Activated CD4-positive, alpha-beta T cell treated with anti-CD3 and anti-CD28 coated beads, Interleukin-2, amount 50 U/mL, for 16 hours (primary cell): ENCODE measurements around the gene A4GALT.

Experiments used
- DNase-seq: peaks from one replicate; pipeline ENCODE4 v3.0.0-alpha.2; 2020

The A4GALT gene

DNA sequence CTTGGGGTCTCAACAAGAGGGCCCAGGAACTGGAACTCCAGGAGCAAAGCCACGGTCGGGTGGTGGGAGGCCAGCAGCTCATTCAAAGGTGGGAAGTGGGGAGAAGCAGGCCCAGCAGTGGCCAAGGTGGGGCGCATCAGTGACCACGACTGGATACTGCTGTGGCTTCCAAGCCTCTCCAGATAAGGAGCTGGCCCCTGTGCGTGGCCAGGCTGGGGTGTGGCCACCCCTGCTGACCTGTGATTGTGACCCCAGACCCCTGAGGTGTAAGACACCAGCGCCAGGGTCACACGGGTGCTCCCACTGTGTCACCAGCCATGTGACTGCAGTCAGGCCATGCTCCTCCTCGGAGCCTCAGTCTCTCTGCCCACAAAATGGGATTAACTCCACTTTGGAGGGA lies 20.3 kb downstream of the A4GALT start:
- DNase-seq = no peak

DNA sequence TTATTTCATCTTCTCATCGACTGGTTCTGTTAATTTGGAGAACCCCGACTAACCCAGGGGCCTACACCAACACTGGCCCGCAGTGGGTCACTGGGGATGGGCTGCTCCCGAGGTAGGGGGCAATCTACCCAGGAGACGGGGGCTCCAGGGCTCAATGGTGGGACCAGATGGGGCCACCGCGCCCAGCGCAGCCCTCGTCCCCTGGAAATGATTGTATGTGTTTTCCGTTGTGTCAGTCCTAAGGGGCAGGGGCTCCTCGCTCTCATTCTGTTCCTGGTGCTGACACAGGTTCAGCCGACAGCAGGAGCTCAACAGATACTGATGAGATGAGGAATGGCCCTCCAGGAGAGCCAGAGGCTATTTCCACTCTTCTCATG lies 20.7 kb downstream of the A4GALT start:
- DNase-seq = no peak

DNA sequence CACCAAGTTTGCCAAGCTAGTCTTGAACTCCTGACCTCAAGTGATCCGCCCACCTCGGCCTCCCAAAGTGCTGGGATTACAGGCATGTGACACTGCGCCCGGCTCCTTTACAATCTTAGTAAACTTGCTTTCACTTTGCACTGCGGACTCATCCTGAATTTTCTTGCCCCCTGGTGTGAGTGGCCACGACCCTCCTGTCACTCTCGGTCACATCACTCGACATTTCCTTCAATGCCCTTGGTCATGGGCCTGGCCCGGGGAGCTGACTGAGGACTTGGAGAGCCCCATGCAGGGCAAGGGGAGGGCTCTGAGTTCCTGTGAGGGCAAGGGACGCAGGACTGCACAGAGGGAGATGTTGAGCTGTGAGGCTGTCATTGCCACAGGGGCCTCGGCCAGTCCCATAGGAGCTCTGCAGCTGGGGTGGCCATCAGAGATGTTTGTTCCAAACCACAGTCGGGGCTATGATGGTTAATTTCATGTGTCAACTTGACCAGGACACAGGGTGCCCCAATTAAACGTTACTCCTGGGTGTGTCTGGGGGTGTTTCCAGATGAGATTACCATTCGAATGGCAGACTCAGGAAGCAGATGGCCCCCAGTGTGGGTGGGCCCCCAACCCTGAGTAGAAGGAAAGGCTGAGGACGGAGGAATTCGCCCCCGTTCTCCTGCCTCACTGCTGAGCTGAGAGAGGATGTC lies 21.2 kb downstream of the A4GALT start:
- DNase-seq = no peak

DNA sequence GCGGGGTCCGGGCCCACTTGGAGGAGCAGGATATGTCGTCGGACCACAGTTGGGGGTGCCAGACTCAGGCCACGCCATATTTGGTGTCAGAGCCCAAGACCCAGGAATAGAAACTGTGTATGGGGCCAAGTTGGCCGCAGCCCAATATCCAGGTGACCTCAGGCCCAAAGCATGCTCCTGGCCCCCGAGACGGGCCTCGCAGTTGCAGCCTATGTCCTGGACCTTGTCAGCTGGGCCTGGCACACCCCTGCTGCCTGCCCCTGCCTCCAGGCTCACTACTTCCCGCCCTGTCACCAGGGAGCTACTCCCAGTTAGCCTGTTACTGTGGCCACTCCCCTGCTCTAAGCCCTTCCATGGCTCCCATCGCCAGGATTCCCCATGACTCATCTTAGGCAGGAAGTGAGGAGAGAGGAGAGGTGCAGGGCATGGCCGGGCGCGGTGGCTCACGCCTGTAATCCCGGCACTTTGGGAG lies 23.1 kb downstream of the A4GALT start:
- no peak for DNase-seq

DNA sequence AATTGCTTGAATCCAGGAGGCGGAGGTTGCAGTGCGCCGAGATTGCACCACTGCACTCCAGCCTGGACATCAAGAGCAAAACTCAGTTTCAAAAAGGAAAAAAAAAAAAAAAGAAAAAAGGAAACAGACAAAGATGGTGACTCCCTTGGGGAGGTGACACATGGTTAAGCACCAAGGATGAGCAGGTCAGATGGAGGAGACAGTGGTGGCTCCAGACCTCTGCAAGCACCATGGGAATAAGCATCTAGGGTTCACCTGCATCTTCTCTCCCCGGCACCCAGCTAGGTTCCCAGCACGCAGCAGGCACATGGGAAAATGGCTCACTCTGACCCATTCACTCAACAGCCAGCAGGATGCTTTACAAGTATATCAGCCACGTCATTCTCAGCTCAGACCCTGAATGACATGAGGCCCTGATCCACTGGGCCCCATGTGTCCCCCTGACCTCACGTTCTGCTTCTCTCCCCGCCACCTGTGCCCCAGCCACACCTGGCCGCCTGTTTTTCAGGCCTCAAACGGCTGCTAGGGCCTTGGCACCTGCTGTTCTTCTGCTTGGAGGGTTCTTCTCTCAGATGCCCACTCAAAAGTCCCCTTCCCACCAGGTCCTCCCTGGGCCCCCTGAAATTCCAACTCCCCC lies 24.2 kb downstream of the A4GALT start:
- no peak for DNase-seq

DNA sequence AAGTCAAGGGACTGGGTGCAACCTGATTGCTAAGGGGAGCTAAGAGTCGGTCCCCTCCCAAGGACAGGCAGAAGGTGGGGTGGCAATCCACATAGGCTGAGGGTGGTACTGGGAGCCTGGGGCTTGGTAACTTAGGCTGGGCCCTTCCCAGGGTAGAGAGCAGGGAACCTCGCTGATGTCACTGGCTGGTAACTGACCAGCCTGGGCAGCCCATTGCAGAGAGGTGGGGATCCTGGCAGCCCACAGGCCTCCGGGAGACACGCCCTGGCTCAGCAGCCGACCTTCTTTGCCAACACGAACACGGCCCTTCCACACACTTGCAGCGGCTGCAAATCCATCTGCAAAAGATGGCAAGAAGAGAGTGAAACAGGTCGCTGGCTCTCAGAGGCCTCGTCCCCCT lies 25.4 kb downstream of the A4GALT start:
- no peak for DNase-seq

DNA sequence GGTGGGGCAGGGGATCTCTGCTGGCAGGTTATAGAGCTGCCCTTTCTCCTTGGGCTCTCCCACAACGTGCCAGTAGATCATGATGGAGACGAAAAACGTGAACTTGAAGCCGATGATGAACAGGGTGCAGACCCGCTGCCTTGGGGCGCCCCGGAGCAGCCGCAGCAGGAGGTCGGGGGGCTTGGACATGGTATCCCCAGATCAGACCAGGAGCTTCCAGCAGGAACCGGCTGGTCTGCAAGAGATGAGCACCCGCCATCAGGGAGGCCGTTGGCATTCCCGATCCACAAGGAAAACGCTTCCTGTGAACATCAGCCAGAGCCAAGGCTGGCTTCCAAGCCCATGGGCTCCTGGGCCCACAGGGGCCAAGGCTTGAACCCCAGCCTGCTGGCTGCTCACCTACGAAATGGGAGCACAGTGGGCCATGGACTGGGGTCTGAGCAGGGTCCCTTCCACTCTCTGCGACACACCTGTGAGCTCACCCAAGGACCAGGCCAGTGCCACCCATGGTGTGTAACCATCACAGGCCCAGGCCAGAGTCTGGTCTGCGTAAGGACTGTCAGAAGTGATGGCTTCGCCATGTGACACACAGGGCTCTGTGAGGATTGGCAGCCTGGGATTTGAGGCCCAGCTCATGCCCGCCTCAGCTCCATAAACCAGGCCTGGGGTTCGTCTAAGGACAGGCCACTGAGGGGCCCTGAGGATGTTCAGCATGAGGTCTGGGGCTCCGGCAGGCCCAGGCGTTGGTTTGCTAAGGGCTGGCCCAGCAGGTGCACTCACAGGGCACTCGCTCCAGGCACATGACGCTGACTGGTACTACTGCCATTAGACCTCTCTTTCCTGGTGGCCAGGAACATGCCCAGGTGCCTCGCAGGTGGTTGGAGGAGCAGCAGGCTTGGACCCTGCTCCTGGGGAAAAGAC lies 26.6 kb downstream of the A4GALT start:
- DNase-seq = no peak

DNA sequence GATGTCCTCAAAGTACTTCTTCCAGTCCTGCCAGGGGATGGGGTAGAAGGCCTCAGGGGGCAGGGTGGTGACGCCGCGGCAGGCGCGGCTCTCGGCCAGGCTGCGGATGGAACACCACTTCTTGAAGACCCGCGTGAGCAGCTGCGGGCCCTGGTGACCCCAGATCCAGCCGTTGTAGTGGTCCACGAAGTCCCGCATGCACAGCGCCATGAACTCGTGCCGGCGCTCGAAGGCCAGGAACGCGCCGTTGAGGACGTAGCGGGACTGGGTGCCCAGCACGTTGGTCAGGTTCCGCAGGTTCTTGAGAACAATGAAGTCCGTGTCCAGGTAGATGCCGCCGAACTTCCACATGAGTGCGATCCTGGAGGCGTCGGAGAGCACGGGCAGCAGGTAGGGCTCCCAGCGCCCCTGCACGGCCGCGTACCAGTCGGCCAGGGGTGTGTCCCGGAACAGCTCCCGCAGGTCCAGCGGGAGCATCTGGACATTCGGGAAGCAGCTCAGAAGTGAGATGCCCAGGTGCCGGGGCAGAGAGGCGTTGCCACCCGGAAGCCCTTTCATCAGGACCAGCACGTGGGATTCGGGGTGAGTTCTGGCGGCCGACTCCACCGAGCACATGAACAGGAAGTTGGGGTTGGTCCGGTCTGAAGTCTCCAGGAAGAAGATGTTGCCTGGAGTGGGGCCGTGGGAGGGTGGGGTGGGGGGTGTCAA lies 27.5 kb downstream of the A4GALT start:
- DNase-seq = no peak

DNA sequence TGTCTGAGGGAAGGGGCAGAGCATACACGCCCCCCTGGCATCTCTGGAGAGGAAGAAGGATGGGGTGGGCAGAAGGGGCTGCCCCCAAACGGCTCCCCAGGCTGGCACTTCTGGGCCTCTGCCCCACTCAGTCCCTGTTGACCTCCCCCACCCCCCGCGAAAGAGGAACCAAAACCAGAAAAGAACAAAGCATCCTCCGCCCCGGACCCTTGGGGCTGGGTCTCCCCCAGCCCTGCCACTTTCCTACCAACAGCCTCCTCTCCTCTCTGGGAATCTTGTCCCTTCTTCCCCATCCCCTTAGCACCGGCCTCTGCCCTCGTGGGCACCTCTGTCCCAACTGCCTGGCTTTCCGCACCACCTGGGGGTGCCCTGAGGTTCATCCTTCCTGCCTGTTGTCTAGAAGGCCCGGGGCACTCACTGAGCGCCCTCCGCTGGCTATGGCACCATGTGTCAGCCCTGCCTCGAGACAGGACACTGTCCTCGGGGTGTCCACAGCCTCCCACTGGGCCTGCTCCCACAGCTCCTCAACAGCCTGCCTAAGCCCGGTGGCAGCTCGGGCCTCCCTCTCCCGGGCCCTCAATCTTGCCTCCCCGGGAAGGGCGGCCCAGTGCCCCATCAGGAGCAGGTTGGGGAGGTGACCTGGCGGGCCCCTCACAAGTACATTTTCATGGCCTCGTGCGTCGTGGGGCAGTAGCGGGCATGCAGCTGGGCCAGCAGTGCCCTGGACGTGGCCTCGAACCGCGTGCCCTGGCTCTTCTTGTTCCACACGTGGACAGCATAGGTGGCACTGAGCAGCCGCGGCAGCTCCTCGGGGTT lies 28.2 kb downstream of the A4GALT start:
- DNase-seq = no peak

DNA sequence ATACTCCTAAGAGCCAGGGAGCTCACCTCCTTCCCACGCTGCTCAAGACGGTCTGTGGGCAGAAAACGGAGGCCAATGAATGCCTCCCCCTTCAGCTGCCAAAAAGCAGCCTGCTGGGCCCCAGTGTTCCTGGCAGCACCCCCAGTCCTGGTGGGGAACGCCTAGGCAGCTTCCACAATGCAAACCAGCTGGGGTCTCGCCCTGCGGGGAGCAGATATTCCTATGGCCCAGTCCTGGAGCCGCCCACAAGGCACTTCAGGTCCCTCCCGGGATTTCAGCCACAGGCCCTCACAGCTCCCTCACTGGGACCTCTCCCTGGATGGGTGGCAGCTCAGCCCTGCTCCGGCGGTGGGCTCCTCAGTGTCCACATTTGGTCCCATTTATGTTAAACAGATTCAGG lies 29.2 kb downstream of the A4GALT start:
- DNase-seq = no peak

DNA sequence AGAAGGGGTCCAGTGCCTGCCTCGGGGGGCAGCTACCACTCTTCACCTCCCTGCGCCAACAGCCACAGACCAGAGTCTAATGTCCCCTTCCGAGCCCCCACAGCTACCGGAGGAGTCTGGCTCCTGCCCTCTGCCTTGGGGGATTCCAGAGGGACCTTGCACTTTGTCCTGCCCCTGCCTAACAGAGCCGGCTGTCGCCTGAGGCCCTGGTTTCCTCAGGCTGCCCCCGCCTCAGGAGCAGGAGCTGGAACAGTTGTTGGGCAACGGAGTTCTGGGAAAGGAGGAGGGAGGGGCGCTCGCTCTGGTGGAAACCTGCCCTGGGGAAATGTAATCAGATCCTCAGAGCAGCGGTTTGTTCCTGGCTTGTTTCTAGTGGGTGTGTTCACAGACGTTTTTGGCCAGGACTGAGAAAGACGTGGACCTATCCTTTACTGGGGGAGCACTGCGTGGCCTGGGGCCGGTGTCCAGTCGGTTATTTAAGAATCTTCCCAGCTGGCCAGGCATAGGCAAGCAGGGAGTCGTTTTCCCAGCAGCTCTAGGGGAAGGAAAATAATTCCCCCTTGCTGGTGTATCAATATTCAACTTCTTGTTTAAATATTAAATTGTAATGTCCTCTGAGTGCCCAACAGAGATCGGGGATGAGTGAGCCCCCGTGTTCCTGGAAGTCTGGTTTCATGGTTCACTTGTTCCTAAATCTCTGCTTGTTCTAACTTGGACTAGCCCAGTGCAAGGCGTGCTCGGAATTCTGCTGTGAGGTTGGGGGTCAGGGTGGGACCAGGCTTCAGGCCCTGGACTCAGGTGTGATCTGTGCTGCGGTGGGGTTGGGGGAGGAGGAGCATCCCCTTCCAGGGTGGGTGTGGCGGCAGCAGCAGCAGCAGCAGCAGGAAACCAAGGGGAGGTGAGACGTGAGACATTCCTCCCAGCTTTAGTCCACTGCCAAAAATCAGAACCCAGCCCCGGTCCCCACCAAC lies 32.1 kb downstream of the A4GALT start:
- DNase-seq = no peak

DNA sequence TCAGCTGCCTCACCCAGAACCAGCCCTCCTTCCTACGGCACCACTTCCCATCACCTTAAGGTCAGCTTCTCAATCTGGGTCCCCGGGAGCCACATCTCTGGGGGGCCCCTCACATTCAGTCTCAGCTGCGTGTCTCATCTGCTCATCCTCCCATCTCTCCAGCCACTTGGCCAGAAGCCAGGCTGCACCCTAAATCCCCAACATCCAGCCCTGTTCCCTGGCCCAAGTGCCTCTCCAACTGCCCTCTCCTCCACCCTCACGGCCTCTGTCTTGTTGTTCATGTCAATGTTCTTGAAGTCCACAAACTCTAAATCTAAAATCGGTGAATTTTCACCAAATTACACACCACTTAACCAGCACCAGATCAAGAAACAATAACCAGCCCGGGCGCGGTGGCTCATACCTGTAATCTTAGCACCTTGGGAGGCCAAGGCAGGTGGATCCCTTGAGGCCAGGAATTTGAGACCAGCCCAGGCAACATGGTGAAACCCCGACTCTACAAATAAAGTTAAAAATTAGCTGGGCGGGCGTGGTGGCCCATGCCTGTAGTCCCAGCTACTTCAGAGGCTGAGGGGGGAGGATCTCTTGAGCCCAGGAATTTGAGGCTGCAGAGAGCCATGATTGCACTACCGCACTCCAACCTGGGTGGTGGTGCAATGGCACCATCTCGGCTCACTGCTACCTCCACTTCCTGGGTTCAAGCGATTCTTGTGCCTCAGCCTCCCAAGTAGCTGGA lies 33.7 kb downstream of the A4GALT start:
- DNase-seq = no peak

DNA sequence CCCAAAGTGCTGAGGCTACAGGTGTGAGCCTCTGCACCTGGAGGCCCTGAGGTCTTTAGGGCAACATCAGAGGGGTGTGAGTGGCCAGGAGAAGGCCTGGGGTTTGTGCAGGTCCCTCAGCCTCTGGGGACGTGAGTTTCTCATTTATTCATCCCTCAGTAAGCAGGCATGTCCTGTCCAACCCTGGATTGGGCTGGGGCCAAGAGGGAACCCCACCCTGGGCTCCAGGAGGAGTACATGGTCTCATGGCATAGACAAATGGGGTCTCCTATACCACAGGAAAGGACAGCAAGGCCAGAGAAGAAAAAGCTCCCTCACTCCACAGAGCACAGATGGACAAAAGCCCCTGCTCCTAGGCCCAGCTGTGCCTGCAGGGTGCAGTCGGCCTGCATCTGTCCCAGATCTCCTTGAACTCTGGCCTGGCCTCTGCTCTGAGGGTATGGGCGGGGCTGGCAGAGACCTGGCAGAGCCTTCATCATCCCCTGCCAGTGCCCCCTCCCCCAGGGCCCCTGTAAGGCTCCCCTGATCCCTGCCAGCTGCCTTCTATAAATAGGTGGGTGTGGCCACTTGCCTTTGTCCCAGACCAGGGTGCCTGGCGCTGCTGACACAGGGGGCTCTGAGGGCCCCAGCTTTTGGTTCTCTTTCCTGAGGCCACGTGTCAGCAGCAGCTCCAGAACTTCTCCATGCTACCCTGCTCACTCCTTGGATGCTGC lies 34.6 kb downstream of the A4GALT start:
- DNase-seq = no peak

DNA sequence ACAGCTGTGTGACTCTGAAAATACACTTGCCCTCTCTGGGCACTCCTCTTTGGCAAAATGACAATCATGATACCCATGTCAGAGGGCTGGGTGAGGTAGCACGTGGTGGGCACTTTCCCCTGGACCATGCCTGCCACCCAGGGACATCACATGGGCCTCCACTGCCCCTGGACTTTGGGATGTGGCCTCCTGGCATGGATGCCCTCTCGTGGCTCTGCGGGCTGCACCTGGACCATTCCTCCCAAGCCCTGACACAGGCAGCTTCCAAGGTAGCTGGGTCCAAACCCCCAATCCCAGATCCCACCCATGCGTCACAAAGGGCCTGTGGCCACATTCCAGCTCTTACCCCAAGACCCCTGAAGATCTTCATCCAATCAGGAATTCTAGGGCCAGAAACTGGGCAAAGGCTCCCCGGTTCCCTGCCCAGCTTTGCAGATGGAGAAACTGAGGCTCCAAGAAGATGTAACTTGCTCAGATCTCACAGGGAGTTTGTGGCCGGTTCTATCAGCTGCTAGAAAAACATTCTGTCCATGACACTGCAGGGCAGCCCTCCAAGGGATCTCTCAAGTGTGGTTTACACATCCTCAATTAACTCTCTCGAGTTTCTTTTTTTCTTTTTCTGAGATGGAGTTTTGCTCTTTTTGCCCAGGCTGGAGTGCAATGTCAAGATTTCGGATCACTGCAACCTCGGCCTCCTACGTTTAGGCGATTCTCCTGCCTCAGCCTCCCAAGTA lies 36.0 kb downstream of the A4GALT start:
- no peak for DNase-seq

DNA sequence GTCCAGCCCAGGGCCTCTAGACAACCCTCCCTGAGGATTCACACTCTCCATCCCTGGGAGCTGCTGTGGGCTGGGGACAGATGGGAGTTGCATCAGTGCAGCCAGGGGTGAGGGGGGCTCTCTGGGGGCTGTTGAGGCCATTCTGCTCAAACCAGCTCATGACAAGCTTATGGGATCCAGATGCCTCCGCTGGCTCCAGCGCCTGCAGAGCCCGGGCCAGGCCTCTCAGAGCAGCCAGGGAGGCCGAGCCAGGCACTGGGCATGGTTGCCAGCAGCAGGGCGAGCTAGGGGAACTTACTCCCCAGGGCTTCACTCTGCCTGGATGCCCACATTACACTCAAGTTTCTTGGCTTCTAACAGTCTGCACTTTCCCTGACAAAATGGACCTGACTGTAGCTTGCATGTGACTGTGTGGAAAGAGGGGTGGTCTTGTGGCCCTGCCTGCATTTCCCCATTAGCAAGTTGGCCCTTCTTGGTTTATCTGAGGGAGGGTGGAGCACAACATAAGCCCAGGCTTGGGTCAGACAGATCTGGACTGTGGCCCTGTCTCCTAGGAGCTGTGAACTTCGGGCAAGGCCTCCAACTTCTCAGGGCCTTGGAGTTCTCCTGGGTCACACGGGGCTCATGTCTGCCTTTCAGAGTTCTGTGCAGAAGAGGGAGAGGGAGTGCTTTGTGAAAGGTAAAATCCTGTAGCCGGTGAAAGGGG lies 36.9 kb downstream of the A4GALT start:
- no peak for DNase-seq

DNA sequence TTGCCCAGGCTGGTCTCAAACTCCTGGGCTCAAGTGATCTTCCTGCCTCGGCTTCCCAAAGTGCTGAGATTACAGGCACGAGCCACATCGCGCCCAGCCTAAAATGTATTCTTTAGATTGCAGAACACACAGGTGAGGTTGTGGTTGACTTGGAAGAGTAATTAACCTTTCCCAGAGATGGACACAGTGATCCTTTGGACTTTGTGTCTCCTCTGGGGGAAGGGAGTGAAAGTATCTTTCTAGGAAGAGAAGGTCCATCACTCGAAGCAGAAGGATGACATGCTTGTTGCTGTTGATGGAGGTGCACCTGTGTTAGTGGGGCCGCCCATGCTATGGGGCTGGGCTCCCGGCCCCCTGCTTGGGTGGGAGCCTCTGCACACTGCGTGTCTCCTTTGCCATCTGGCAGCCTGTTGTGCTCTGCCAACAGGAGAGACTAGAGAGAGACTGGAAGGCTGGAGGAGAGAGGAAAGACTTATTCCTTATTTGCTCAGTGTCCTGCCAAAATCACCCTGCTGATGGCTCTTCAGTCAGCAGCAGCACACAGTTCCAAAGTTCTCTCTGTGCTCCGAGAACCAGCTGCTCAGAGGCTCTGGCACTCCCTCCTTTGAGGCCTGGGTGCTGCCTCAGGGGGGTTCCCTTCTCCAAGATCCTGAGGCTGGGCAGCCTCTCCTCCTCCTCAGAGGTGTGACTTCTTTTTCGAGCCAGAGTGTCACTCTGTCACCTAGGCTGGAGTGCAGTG lies 38.4 kb downstream of the A4GALT start:
- no peak for DNase-seq

DNA sequence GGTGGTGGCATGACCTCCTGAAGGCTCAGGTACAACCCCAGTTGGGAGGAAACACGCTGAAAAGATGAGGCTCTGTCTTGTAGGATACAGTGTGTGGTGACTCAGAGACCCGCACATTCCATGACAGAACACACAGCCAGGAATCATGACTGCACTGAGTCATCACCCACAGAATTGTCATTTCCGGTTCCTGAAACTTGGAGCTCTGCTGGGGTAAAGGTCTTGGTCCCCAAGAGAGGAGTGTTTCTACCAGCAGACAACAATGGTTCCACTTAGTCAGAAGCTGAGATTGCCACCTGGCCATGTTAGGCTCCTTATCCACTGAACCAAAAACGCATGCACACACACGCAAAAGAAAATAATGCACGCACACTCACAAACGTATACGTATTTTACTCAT lies 40.0 kb downstream of the A4GALT start:
- no peak for DNase-seq
